HG03196 (cell line): ENCODE results near the gene DENND1C.
A peak's percentile ranks its signal among the peaks of the same experiment; 100 is the strongest.

Experiments
- ATAC-seq: cut with Tn5 transposase; IDR thresholded peaks from one replicate; pipeline ENCODE4 v1.9.1; 2021; ENCODE audit not compliant: unreplicated experiment

Gene DENND1C

DNA sequence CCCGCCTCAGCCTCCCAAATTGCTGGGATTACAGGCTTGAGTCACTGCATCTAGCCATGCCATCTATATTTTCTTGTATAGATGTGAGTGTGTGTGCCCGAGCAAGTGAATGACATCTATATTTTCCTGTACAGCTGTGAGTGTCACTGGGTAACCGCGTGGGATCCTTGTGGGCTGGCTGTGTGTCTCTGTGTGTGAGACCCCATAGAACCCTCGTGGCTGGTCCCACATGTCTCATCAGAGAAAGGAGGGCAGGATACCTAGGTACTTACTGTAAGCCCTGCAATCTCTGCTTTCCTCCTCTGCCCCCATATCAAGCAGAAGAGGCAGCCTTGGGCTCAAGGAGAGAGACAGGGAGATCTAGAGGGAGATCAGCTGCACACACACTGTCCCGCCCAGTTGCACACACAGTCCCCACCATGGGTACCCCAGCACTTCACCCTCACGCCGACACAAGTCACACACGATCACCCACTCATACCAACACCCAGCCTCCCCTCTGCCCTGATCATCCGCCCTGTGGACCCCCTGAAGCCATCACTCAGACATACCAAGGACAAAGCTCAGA is 655 bp downstream of the DENND1C start:
- ATAC-seq: no peak

- ATAC-seq: no peak
Measured at GRCh38 chr19:6479836-6480398, 1.7 kb downstream of the DENND1C start.

DNA sequence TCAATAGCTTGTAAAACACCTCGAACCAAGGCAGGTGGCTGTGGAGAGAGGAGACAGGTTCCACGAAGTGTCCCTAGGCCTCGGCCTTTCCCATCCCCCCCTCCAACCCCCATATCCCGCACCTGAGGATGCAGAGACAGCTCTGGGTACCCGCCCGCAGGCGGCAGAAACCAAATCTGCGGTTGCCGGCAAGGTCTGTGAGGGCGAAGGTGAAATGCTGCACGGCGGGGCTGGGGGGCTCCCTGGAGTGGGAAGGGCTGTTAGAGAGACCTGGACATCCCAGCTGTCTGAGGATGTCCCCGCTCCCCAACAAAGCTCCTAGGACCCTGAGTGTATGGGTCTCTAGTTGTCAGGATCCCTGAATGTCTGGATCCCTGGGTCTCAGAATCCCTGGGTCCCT is 2.8 kb downstream of the DENND1C start:
- no peak for ATAC-seq

DNA sequence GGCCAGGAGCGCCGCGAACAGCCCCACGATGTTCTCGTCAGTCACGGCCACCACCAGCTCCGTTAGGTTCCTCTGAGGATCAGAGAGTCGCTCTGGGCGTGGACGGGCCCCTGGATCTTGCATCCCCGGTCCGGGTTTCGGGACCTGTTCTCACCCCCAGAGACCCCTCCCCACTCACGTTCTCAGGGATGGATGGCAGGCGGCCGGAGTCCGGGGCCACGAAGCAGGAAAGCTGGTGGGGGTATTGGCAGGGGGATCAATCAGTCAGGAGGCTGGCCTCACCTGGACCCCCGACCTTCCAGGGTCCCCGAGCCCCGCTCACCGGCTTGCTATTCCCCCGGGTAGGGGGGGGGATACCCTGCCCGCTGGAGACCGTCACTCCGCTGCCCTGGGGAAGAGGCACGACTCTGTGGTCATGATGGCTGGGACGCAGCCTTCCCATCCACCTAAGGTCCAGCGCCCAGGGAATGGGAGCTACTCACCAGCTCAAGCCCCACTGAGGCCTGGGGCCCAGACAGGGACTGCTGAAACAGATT is 4.6 kb downstream of the DENND1C start:
- ATAC-seq: no peak

GRCh38 chr19:6476155-6476895 is 5.3 kb downstream of the DENND1C start:
- no peak for ATAC-seq

- no peak for ATAC-seq
Measured at GRCh38 chr19:6475321-6476108, 6.1 kb downstream of the DENND1C start.

DNA sequence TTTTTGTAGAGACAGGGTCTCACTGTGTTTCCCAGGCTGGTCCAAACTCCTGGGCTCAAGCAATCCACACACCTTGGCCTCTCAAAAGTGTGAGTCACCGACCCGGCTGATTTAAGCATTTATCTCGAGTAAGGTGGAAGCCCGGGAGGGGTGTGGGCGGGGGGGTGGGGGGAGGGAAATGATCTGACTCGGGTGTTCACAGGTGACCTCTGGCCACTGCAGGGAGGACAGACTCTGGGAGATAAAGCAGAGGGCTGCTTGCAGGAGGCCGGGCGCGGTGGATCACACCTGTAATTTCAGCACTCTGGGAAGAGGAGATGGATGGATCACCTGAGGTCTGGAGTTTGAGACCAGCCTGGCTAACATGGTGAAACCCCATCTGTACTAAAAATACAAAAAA is 7.9 kb downstream of the DENND1C start:
- ATAC-seq: no peak

DNA sequence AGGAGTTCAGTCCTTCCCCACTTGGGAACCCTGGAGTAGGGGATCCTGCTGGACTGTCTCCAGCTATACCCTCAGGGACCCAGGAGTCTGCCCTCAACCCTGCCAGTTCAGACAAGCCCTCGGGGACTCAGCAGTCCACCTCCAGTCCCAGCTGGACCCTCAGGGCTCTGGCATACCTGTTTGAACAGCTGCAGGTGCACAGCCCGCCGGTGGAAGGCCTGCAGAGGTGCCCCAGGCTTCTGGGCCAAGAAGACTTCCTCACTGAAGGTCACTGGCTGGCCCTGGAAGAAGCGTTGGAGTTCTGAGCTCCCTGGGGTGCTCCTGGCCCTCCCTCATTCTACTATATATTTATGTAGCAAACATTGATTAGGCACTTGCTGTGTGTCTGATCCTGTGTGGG is 8.9 kb downstream of the DENND1C start:
- no peak for ATAC-seq

DNA sequence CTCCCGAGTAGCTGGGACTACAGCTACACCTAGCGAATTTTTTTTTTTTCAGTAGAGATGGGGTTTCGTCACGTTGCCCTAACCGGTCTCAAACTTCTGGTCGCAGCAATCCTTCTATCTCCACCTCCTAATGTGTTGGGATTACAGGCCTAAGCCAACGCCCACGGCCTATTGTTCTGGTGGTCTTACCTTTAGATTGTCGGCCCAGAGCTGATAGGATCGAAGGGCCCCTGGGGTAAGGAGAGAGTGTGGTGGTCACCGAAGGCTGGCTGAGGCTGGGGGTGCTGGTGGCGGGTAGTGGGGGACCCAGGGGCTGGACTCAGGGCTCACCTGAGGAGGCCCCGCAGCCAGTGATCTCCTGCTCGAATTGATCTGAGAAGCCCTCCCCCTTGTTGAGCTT is 10.5 kb downstream of the DENND1C start:
- no peak for ATAC-seq

DNA sequence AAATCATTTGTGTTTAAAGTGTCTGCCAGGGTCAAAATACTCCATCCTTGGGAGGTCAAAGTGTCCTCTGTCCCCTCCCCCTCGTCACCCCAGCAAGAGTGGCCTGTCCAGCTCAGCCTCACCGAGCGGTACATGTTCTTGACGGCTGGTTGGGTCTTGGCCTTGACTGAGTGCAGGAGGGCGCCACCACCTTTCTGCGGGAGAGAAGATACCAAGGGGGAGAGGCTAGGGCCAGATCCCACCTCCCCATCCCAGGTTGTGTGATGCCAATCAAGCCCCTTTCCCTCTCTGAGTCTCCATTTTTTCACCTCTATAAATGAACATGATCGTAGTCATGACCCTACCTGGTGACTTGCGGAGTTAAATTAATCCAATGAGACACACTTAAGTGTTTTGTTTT is 11.4 kb downstream of the DENND1C start:
- ATAC-seq: no peak

GRCh38 chr19:6467384-6467783 is 14.2 kb downstream of the DENND1C start:
- no peak for ATAC-seq

- no peak for ATAC-seq
Measured at GRCh38 chr19:6466526-6467248, 14.9 kb downstream of the DENND1C start.

- no peak for ATAC-seq
Measured at GRCh38 chr19:6465663-6466062, 15.9 kb downstream of the DENND1C start.

GRCh38 chr19:6465006-6465405 is 16.6 kb downstream of the DENND1C start:
- no peak for ATAC-seq

DNA sequence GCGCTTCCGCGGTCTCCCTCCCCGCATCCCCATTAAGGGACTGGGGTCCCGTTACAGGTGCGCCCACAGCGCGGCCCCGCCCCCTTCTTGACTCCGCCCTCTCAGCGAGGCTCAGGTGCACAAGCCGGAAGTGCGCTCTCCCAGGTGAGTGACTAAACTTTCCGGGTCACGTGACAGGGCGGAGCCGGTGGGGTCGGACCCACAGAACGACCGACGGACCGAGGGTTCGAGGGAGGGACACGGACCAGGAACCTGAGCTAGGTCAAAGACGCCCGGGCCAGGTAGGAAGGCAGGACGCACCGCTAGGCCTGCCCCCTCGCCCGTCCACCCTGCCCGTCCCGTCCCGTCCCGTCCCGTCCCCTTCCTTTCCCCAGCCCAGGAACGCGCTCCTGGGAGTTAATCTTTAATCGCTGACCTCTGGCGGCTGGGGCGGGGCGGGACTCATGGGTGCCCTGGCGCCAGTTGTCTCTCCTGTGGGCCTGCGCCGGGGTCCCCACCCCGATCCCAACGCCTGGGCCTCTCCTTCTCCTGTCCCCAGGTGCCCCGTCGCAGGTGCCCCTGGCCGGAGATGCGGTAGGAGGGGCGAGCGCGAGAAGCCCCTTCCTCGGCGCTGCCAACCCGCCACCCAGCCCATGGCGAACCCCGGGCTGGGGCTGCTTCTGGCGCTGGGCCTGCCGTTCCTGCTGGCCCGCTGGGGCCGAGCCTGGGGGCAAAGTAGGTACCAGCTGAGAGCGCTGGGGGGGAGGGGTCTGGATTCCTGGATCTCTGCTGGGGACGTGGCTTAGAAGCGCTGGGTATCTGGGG is 17.3 kb downstream of the DENND1C start, which contains the start of gene CRB3:
Gene CRB3 (plus strand): TSS at position 202 of the 804 bp plus-strand sequence. CDS start 431 bp downstream, at position 633.
- no peak for ATAC-seq

- peak; percentile 68 for ATAC-seq
Measured at GRCh38 chr19:6460099-6460884, 21.3 kb downstream of the DENND1C start.

DNA sequence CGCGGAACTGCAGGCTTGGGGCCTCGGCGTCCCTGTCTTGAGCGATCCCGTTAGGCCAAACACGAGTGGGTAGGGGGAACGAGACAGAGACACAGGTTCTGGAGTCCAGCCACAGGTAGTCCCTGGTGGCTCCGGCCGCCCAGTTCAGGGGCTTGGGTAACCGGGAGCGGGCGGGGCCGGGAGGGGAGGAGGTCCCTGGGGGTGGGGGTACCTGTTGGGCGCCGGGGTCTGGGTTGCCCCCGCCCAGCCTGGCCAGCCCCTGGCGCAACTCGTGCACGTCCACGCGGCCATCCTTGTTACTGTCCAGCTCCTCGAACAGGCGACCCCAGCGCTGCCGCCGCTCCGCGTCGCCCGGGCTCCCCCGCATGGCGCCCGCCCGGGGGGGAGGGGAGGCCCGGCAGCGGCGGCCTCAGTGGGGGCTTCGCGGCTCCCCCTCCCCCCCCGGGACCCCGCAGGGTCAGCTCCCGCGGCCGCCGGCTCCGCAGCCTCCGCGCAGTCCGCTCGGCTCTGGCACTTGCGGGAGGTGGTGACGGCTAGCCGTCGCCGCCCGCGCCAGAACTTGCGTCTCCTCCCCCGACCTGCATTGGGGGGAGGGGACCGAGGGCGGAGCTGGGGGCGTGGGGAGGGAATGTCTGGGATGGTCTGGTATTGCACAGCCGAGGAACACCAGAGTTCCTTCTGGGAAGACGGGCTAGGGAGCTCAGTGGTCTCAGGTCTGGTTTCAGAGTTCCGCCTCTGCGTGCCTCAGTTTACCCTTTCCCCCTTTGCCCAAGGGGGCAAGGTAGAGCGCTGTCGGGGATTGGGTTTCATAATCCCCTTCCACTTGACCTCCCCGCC is 22.1 kb downstream of the DENND1C start, which contains the start of gene SLC25A23:
Gene SLC25A23 (minus strand): TSS at position 531 of the 837 bp plus-strand sequence. CDS start 164 bp downstream, at position 367.
- peak; percentile 25 for ATAC-seq

DNA sequence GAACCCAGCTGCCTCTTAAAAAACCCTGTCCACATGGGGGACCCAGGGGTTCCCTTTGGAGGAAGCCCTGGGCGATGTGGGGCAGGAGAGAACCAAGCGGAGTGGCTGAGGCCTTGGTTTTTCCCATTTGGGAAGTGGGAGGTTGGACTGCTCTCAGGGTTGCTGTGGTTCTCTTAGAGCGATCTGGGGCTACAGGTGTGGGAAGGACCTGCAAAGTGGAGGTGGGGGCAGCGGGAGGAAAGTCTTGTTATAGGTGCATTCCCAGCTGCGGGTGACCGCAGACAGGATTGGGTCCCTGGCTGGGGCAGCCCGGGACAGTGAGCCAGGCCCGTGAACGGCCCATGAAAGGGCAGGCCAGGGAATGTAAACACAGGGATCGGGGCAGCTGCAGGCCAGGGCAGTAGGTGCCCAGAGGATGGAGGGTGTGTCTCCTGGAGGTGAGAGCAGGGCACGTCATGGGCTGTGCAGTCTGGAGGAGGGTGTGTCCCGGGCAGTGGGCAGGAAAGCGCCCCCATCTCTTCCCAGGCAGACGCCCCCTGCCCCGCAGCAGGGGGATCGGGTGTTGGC is 22.8 kb downstream of the DENND1C start:
- no peak for ATAC-seq
